Kidney (tissue), 14 donors: ENCODE results near the gene RDH14. TPM values are rescaled to one million over a fixed set of nuclear protein-coding genes. Genes with fewer than 3 reads are reported as not detected.

Experiments
- DNase-seq, 5 donors: peaks; one replicate each; pipeline ENCODE4 v3.0.0-alpha.2; 2013 to 2020
- FAIRE-seq: peaks from 2 replicates; lab custom pipeline; 2012; peaks lifted over from hg19 to GRCh38; lab: Jason Lieb, UNC
- H3K27ac ChIP-seq, 2 donors: one replicate each; pipeline ENCODE4 v1.7.0; 2013; ENCODE audit warnings: low read depth in 2 of 2, low read length in 2 of 2, inconsistent platforms in 1 of 2
- H3K27me3 ChIP-seq: one replicate; pipeline ENCODE4 v1.7.1; 2013; ENCODE audit warnings: low read length, inconsistent platforms; ENCODE audit not compliant: control insufficient read depth, insufficient read depth
- H3K36me3 ChIP-seq, 3 donors: one replicate each; pipeline versions ENCODE4 v1.7.0 to v1.7.1; 2013; ENCODE audit warnings: low read length in 3 of 3, control low read depth in 1 of 3, inconsistent platforms in 1 of 3; ENCODE audit not compliant: insufficient read depth in 3 of 3, control insufficient read depth in 2 of 3
- H3K4me1 ChIP-seq, 3 donors: one replicate each; pipeline versions ENCODE4 v1.7.0 to v1.7.1; 2013; ENCODE audit warnings: low read length in 3 of 3, inconsistent platforms in 1 of 3, low read depth in 1 of 3; ENCODE audit not compliant: control insufficient read depth in 2 of 3, insufficient read depth in 2 of 3
- H3K4me3 ChIP-seq, 3 donors: one replicate each; pipeline versions ENCODE4 v1.7.0 to v1.8.1; 2013; ENCODE audit warnings: low read length in 3 of 3, control low read depth in 1 of 3, inconsistent platforms in 1 of 3
- H3K9ac ChIP-seq, 3 donors: one replicate each; pipeline versions ENCODE4 v1.7.0 to v1.7.1; 2013; ENCODE audit warnings: low read length in 3 of 3, control low read depth in 1 of 3, inconsistent platforms in 1 of 3
- H3K9me3 ChIP-seq, 3 donors: one replicate each; pipeline versions ENCODE4 v1.7.0 to v1.7.1; 2013; ENCODE audit warnings: low read length in 3 of 3, control low read depth in 1 of 3, inconsistent platforms in 1 of 3; ENCODE audit not compliant: control insufficient read depth in 2 of 3, insufficient read depth in 1 of 3
- CTCF ChIP-seq: IDR thresholded peaks from 3 replicates; pipeline ENCODE4 v1.5.1; 2012; ENCODE audit warnings: mild to moderate bottlenecking, moderate library complexity, borderline replicate concordance; ENCODE audit not compliant: insufficient read depth; ENCODE audit errors: extremely low read depth
- intact Hi-C: fragments of 100-400 bp; cut with DNase I; formaldehyde crosslinking; loops from one replicate; pipeline ENCODE4 v1.11.1; 2022
- polyA plus RNA-seq: library from polyadenylated mRNA; stranded (reverse); fragments of 350-450 nt; fragmentation: Illumina TruSeq; extraction: RNeasy Lipid Tissue Mini Kit (QIAGEN cat#74804); gene quantifications from one replicate; pipeline ENCODE4 v1.2.3, GENCODE V29; 2014; ENCODE audit warnings: low read depth, low replicate concordance; ENCODE audit not compliant: insufficient read depth
- total RNA-seq: library from RNA; stranded (reverse); fragmentation: NEBNext Ultra II Directional; extraction: Animal tissue kit (Norgen Biotek cat#: 25700); gene quantifications from one replicate; pipeline ENCODE4 v1.2.1, GENCODE V29; 2021
- donor health status: control.
- donor health status: control.
- donor health status: control.
- donor health status: control.
- donor health status: control.
- donor health status: DM: yes; HTN: yes; CAD: no.
- donor health status: Normal renal cell carcinoma (clear cell type).

RDH14 gene
- total and polyA plus RNA-seq, 2 donors from 2014 or later, result 22.1 to 31.6 TPM

DNA sequence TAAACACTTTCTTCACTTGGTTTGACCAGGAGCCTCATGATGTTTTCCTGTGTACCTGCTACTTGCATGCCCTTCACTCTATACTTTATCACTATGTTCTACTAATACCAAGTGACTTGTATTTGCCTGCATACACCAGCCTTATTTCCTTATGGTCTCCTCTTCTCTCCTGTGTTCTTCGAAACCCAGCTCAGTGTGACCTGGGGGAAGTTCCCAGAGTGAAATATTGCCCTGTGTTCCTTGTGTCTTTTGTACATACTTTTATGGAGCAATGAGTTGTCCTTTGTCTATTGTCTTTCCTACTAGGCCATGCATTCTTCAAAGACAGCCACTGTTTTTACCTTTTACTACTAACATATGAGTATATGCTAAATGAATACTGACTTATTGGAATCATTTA is 28.3 kb upstream of the RDH14 start:
- no peaks in the 10 kb centered on the region for H3K9me3 ChIP-seq
- H3K4me1 ChIP-seq, result no peaks in the 10 kb centered on the region
- H3K9ac ChIP-seq, result no peak overlapping the region
- no peak overlapping the region for H3K4me3 ChIP-seq
- TF ChIP-seq CTCF, result no peak
- no peaks in the 10 kb centered on the region for H3K36me3 ChIP-seq
- no peaks in the 10 kb centered on the region for H3K27me3 ChIP-seq
- intact Hi-C loops, result no loop called here
- H3K27ac ChIP-seq, result no peak overlapping the region
- DNase-seq (no peak), FAIRE-seq (no peak)

DNA sequence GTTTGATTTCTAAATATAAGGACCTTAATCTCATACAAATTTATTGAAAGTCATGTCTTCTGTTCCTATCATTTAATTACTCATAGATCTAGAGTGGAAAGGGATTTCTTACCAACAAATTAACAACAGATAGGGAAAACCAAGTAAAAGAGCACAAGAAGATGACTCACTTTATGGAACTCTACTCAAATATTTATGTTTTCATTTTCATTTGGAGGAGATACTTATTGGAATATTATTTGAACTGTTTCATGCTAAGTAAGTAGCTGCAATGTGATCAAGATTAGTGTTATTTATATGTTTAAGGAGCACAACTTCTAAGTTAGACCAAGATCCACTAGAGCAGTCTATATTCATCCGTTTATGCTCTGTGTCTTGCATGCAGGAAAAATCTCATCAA is 27.6 kb upstream of the RDH14 start:
- no peaks in the 10 kb centered on the region for H3K36me3 ChIP-seq
- intact Hi-C loops, result no loop called here
- no peak overlapping the region for H3K27ac ChIP-seq
- no peaks in the 10 kb centered on the region for H3K27me3 ChIP-seq
- no peak for TF ChIP-seq CTCF
- DNase-seq (no peak), FAIRE-seq (no peak)
- no peak overlapping the region for H3K9ac ChIP-seq
- no peaks in the 10 kb centered on the region for H3K9me3 ChIP-seq
- H3K4me1 ChIP-seq, result no peaks in the 10 kb centered on the region
- no peak overlapping the region for H3K4me3 ChIP-seq

GRCh38 chr2:18585526-18585925 is 25.1 kb upstream of the RDH14 start:
- Histone ChIP-seq H3K4me3 (no peak overlapping the region), H3K9me3 (no peaks in the 10 kb centered on the region), H3K4me1 (no peaks in the 10 kb centered on the region), H3K27ac (no peak overlapping the region), H3K27me3 (no peaks in the 10 kb centered on the region), H3K9ac (no peak overlapping the region), H3K36me3 (no peaks in the 10 kb centered on the region)
- intact Hi-C loops, result no loop called here
- DNase-seq (no peak), FAIRE-seq (no peak)
- no peak for TF ChIP-seq CTCF

GRCh38 chr2:18584608-18584954 is 24.1 kb upstream of the RDH14 start:
- Histone ChIP-seq H3K9ac (no peak overlapping the region), H3K36me3 (no peaks in the 10 kb centered on the region), H3K27ac (no peak overlapping the region), H3K9me3 (peaks cover 0 to under 1% (median 0%) of the 10 kb centered on the region in 3 donors), H3K4me1 (no peaks in the 10 kb centered on the region), H3K27me3 (no peaks in the 10 kb centered on the region), H3K4me3 (no peak overlapping the region)
- no peak for TF ChIP-seq CTCF
- intact Hi-C loops, result no loop called here
- FAIRE-seq, result no peak
- DNase-seq, result peak in 1 of 5 donors; percentile 70
